Astrocyte (in vitro differentiated cells and primary cell): ENCODE measurements around the gene SIRT3. TPM values are rescaled to one million over a fixed set of nuclear protein-coding genes. Genes with fewer than 3 reads are reported as not detected.

ENCODE experiments used
- DNase-seq: peaks from one replicate; pipeline ENCODE4 v3.0.0-alpha.2; 2010; ENCODE audit warnings: low read depth
- FAIRE-seq: peaks from 2 replicates; lab custom pipeline; 2011; peaks lifted over from hg19 to GRCh38; lab: Jason Lieb, UNC
- H2AFZ ChIP-seq: 2 replicates; pipeline ENCODE4 v1.6.0; 2012; ENCODE audit warnings: low read depth, low read length, inconsistent platforms
- H3K27ac ChIP-seq: 2 replicates; pipeline ENCODE4 v1.5.1; 2011; ENCODE audit warnings: low read depth, low read length, inconsistent platforms
- H3K27me3 ChIP-seq: 2 replicates; pipeline ENCODE4 v1.6.0; 2011; ENCODE audit warnings: low read length, inconsistent platforms; ENCODE audit not compliant: insufficient read depth
- H3K36me3 ChIP-seq: 2 replicates; pipeline ENCODE4 v1.5.1; 2011; ENCODE audit warnings: low read length, inconsistent platforms; ENCODE audit not compliant: insufficient read depth
- H3K4me1 ChIP-seq: 2 replicates; pipeline ENCODE4 v1.5.1; 2011; ENCODE audit warnings: low read length, inconsistent platforms; ENCODE audit not compliant: insufficient read depth
- H3K4me2 ChIP-seq: 2 replicates; pipeline ENCODE4 v1.6.0; 2012; ENCODE audit warnings: low read length, inconsistent platforms
- H3K4me3 ChIP-seq: 2 replicates; pipeline ENCODE4 v1.5.1; 2011; ENCODE audit warnings: low read depth, mild to moderate bottlenecking, low read length, inconsistent platforms; ENCODE audit not compliant: insufficient read depth
- H3K79me2 ChIP-seq: 2 replicates; pipeline ENCODE4 v1.6.0; 2012; ENCODE audit warnings: mild to moderate bottlenecking, low read length, inconsistent platforms; ENCODE audit not compliant: insufficient read depth
- H3K9ac ChIP-seq: 2 replicates; pipeline ENCODE4 v1.6.0; 2012; ENCODE audit warnings: mild to moderate bottlenecking, low read length, inconsistent platforms
- H3K9me3 ChIP-seq: 2 replicates; pipeline ENCODE4 v1.5.1; 2012; ENCODE audit warnings: low read depth, mild to moderate bottlenecking, low read length, inconsistent platforms; ENCODE audit not compliant: insufficient read depth
- H4K20me1 ChIP-seq: 2 replicates; pipeline ENCODE4 v1.6.0; 2012; ENCODE audit warnings: low read length, inconsistent platforms; ENCODE audit not compliant: insufficient read depth
- H3K27ac Mint-ChIP-seq: one replicate; pipeline ENCODE4 v1.8.0; 2021; ENCODE audit warnings: mild to moderate bottlenecking, mixed read lengths; ENCODE audit not compliant: unreplicated experiment
- H3K27me3 Mint-ChIP-seq: one replicate; pipeline ENCODE4 v1.8.0; 2021; ENCODE audit warnings: low read depth, mixed read lengths; ENCODE audit not compliant: unreplicated experiment
- H3K36me3 Mint-ChIP-seq: one replicate; pipeline ENCODE4 v1.8.0; 2021; ENCODE audit warnings: low read depth, mixed read lengths; ENCODE audit not compliant: unreplicated experiment
- H3K4me1 Mint-ChIP-seq: one replicate; pipeline ENCODE4 v1.8.0; 2021; ENCODE audit warnings: low read depth, mixed read lengths; ENCODE audit not compliant: unreplicated experiment
- H3K4me3 Mint-ChIP-seq: one replicate; pipeline ENCODE4 v1.8.0; 2021; ENCODE audit warnings: mild to moderate bottlenecking, moderate library complexity, mixed read lengths; ENCODE audit not compliant: unreplicated experiment
- H3K9me3 Mint-ChIP-seq: one replicate; pipeline ENCODE4 v1.8.0; 2021; ENCODE audit warnings: mild to moderate bottlenecking, mixed read lengths; ENCODE audit not compliant: unreplicated experiment
- EZH2 ChIP-seq: IDR thresholded peaks from 2 replicates; pipeline ENCODE4 v1.6.1; 2012; ENCODE audit warnings: mild to moderate bottlenecking, low read length, inconsistent platforms; ENCODE audit not compliant: insufficient read depth
- total RNA-seq: library from RNA; stranded (reverse); gene quantifications from 2 replicates; pipeline ENCODE4 v1.2.1, GENCODE V29; 2021
- TF ChIP-seq, protein P1 (sequence below): IDR thresholded peaks from 2 replicates; pipeline ENCODE4 v1.5.1; 2011; ENCODE audit warnings: low read depth, mild to moderate bottlenecking, inconsistent platforms, low read length, moderate library complexity; ENCODE audit not compliant: insufficient read depth

SIRT3 gene
- total RNA-seq, 1 donor from 2014 or later = 10.9 TPM

DNA sequence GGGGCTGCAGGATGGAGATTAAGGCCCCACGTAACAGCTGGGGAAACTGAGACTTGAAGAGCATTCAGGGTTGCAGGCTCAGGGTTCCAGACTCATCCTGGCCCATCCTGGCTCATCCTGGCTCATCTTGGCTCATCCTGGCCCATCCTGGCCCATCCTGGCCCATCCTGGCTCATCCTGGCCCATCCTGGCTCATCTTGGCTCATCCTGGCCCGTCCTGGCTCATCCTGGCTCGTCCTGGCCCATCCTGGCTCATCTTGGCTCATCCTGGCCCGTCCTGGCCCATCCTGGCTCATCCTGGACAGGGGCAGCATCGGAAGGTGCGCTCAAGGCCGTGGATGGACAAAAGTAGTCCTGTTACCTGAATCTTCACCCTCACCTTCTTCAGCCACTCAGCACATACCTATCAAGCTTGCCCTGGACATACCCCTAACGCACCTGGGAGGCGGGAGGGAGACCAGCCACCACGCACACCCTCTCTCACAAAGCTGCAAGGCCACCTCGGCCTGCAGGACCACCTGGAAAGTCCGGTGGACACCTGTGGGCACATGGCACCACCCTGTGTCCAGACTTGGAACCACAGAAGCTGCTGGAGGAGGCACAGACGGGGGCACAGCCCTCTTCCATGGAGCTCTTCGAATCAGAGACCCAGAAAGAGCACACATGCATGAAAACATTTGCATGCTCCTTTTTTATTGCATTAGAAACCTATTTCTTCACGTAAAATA, 21.8 kb upstream of the SIRT3 start:
- Histone ChIP-seq H3K27ac (no peak overlapping the region), H3K9ac (no peak overlapping the region), H3K27me3 (no peaks in the 10 kb centered on the region), H3K79me2 (no peaks in the 10 kb centered on the region), H3K4me2 (no peak overlapping the region), H3K36me3 (peaks cover 6% of the 10 kb centered on the region), H3K9me3 (no peaks in the 10 kb centered on the region), H4K20me1 (peaks cover 5% of the 10 kb centered on the region), H3K4me1 (no peaks in the 10 kb centered on the region), H3K4me3 (no peak overlapping the region), H2AFZ (no peak overlapping the region)
- no peak overlapping the region for H3K4me3 Mint-ChIP-seq
- no peak overlapping the region for H3K27ac Mint-ChIP-seq
- no peaks in the 10 kb centered on the region for H3K4me1 Mint-ChIP-seq
- H3K36me3 Mint-ChIP-seq = peaks cover 5% of the 10 kb centered on the region
- peaks cover 13% of the 10 kb centered on the region for H3K27me3 Mint-ChIP-seq
- peaks cover 4% of the 10 kb centered on the region for H3K9me3 Mint-ChIP-seq
- no peak for TF ChIP-seq EZH2
- TF ChIP-seq, protein P1, sequence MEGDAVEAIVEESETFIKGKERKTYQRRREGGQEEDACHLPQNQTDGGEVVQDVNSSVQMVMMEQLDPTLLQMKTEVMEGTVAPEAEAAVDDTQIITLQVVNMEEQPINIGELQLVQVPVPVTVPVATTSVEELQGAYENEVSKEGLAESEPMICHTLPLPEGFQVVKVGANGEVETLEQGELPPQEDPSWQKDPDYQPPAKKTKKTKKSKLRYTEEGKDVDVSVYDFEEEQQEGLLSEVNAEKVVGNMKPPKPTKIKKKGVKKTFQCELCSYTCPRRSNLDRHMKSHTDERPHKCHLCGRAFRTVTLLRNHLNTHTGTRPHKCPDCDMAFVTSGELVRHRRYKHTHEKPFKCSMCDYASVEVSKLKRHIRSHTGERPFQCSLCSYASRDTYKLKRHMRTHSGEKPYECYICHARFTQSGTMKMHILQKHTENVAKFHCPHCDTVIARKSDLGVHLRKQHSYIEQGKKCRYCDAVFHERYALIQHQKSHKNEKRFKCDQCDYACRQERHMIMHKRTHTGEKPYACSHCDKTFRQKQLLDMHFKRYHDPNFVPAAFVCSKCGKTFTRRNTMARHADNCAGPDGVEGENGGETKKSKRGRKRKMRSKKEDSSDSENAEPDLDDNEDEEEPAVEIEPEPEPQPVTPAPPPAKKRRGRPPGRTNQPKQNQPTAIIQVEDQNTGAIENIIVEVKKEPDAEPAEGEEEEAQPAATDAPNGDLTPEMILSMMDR = no peak
- DNase-seq (no peak), FAIRE-seq (no peak)

DNA sequence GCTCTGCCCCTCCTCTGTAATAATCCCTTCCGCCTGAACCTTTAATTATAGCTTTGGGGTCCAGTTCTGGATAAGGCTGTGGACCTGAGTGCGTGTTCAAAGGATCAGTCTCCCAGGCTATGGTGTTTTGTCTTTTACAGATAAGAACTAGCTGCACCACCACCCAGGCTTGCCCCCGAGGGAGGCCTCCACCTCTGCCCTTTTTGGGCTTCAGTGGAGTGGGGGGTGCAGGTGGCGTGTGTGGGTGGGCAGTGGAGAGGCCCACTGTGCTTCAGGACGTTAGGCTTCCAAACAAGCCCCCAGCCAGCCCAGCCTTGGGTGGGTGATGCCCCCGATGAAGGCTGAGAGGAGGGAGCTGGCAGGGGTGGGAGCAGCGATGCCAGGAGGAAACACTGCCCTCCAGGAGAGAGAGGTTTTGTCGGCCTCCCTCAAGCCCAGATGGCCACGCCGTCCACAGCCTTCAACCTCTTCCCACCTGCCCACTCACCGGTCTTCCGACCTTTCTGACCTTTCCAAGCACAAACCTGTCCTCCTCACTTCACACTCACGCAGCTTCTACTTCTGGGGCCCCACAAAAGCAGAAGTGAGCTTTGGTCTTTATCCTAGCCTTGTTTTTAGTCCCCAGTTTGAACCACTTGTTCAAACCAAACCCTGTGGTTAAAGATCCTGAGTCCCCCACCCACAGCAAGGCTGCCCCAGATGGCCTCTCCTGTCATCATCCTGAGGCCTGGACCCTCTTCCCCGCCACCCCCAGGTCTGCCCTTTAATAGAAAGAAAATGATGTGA, 21.0 kb upstream of the SIRT3 start:
- Mint-ChIP-seq H3K4me1 (no peaks in the 10 kb centered on the region), H3K27me3 (peaks cover 13% of the 10 kb centered on the region), H3K27ac (no peak overlapping the region), H3K36me3 (peaks cover 10% of the 10 kb centered on the region), H3K4me3 (no peak overlapping the region), H3K9me3 (peaks cover 4% of the 10 kb centered on the region)
- Histone ChIP-seq H2AFZ (no peak overlapping the region), H3K4me3 (no peak overlapping the region), H3K27ac (no peak overlapping the region), H3K4me1 (no peaks in the 10 kb centered on the region), H4K20me1 (peaks cover 7% of the 10 kb centered on the region), H3K9me3 (no peaks in the 10 kb centered on the region), H3K4me2 (no peak overlapping the region), H3K27me3 (no peaks in the 10 kb centered on the region), H3K36me3 (peaks cover 11% of the 10 kb centered on the region), H3K79me2 (no peaks in the 10 kb centered on the region), H3K9ac (no peak overlapping the region)
- no peak for TF ChIP-seq EZH2
- TF ChIP-seq, protein P1 = no peak
- DNase-seq (no peak), FAIRE-seq (no peak)

DNA sequence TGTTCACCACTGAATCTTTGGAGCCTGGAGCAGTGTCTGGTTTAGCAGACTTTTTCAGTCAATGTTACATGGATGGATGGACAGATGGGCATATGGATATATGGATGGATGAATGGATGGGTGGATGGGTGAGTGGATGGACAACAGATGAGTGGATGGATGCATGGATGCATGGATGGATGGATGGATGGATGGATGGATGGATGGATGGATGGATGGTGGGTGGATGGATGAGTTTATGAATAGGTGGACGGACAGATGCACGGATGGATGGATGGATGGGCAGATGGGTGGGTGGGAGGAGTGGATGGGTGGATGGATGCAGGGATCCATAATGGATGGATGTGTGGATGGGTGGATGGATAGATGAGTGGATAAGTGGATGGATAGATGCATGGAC, 19.7 kb upstream of the SIRT3 start:
- Histone ChIP-seq H3K4me1 (no peaks in the 10 kb centered on the region), H3K79me2 (no peaks in the 10 kb centered on the region), H3K9ac (no peak overlapping the region), H3K4me2 (no peak overlapping the region), H3K27me3 (no peaks in the 10 kb centered on the region), H3K9me3 (no peaks in the 10 kb centered on the region), H3K4me3 (no peak overlapping the region), H3K36me3 (peaks cover 23% of the 10 kb centered on the region), H2AFZ (no peak overlapping the region), H3K27ac (no peak overlapping the region), H4K20me1 (peaks cover 19% of the 10 kb centered on the region)
- Mint-ChIP-seq H3K36me3 (peaks cover 13% of the 10 kb centered on the region), H3K27me3 (peaks cover 13% of the 10 kb centered on the region), H3K4me1 (no peaks in the 10 kb centered on the region), H3K4me3 (no peak overlapping the region), H3K27ac (no peak overlapping the region), H3K9me3 (no peaks in the 10 kb centered on the region)
- TF ChIP-seq, protein P1 = no peak
- no peak for TF ChIP-seq EZH2
- FAIRE-seq = no peak
- no peak for DNase-seq
